Cardiac muscle cell (in vitro differentiated cells and primary cell): Measurements from ENCODE around the gene ODF4. TPM values are rescaled to one million over a fixed set of nuclear protein-coding genes. Genes with fewer than 3 reads are reported as not detected.

ENCODE experiments used
- DNase-seq, 2 donors: peaks; one replicate each; pipeline versions ENCODE4 v3.0.0 to v3.0.0-alpha.2; 2010 to 2017; ENCODE audit warnings: low read depth in 1 of 2, low spot score in 1 of 2
- H3K27ac ChIP-seq: fragments of 200-600 bp; sonication (generic); 2 replicates; pipeline ENCODE4 v1.5.1; 2016
- H3K27me3 ChIP-seq: fragments of 200-600 bp; sonication (generic); 2 replicates; pipeline ENCODE4 v1.6.0; 2016; ENCODE audit warnings: control low read depth
- H3K36me3 ChIP-seq: fragments of 200-600 bp; sonication (generic); 2 replicates; pipeline ENCODE4 v1.5.1; 2016; ENCODE audit warnings: control low read depth
- H3K4me1 ChIP-seq: fragments of 200-600 bp; sonication (generic); 2 replicates; pipeline ENCODE4 v1.8.1; 2017; ENCODE audit warnings: low read depth, mild to moderate bottlenecking, mixed run types
- H3K4me3 ChIP-seq: fragments of 200-600 bp; sonication (generic); 2 replicates; pipeline ENCODE4 v1.5.1; 2016; ENCODE audit warnings: mild to moderate bottlenecking
- H3K9me3 ChIP-seq: fragments of 200-600 bp; sonication (generic); 2 replicates; pipeline ENCODE4 v1.5.1; 2017; ENCODE audit warnings: low read depth, mild to moderate bottlenecking, control low read depth
- polyA plus RNA-seq: library from polyadenylated mRNA; unstranded; fragments of >200 nt; fragmentation: Nextera tagmentation; extraction: Ambion mirVana; gene quantifications from 2 replicates; pipeline ENCODE4 v1.2.1, GENCODE V29; 2016
- total RNA-seq: library from RNA; depleted of rRNA; stranded (reverse); fragments of >200 nt; gene quantifications from 2 replicates; pipeline ENCODE4 v1.2.3, GENCODE V29; 2016
- TF ChIP-seq, protein P1 (sequence below): IDR thresholded peaks from 2 replicates; pipeline ENCODE4 v1.5.1; 2012; ENCODE audit warnings: low read depth, mild to moderate bottlenecking, low read length

ODF4 gene
- total and polyA plus RNA-seq, 2 experiments from 2014 or later: not detected

DNA sequence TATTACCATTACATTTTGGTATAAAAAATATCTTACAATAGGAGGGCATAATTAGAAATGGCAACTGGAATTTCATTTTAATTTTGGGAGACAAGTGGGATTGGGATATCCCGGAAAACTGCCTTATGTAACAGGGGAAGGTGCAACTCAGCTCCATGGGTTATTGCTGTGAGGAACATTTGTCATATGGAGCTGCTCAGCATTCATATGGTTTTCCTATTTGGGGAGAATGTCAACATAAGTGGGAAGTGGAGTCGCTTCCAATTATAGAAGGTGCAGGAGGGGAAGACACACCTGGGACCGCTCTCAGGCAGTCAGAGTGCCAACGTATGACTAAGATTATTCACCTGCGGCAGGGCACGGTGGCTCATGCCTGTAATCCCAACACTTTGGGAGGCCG, 10.7 kb downstream of the ODF4 start:
- Histone ChIP-seq H3K4me1 (peaks cover 4% of the 10 kb centered on the region), H3K4me3 (no peak overlapping the region), H3K27ac (no peak overlapping the region), H3K27me3 (no peaks in the 10 kb centered on the region), H3K36me3 (no peaks in the 10 kb centered on the region), H3K9me3 (no peaks in the 10 kb centered on the region)
- DNase-seq: no peak
- TF ChIP-seq, protein P1, sequence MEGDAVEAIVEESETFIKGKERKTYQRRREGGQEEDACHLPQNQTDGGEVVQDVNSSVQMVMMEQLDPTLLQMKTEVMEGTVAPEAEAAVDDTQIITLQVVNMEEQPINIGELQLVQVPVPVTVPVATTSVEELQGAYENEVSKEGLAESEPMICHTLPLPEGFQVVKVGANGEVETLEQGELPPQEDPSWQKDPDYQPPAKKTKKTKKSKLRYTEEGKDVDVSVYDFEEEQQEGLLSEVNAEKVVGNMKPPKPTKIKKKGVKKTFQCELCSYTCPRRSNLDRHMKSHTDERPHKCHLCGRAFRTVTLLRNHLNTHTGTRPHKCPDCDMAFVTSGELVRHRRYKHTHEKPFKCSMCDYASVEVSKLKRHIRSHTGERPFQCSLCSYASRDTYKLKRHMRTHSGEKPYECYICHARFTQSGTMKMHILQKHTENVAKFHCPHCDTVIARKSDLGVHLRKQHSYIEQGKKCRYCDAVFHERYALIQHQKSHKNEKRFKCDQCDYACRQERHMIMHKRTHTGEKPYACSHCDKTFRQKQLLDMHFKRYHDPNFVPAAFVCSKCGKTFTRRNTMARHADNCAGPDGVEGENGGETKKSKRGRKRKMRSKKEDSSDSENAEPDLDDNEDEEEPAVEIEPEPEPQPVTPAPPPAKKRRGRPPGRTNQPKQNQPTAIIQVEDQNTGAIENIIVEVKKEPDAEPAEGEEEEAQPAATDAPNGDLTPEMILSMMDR: no peak

DNA sequence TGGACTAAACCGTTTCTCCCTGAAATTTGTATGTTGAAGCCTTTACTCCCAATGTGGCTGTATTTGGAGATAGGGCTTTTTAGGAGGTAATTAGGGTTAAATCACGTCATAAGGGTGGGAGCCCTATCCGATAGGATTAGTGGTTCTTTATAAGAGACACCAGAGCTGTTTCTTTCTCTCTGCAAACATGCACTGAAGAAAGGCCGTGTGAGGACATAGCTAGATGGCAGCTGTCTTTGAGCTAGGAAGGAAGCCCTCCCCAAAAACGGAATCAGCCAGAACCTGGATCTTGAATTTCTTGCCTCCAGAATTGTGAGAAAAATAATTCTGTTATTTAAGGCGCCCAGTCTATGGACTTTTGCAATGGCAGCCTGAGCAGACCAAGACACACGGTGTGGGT, 14.1 kb downstream of the ODF4 start:
- Histone ChIP-seq H3K36me3 (no peaks in the 10 kb centered on the region), H3K27ac (no peak overlapping the region), H3K4me3 (no peak overlapping the region), H3K4me1 (peaks cover 4% of the 10 kb centered on the region), H3K9me3 (no peaks in the 10 kb centered on the region), H3K27me3 (no peaks in the 10 kb centered on the region)
- no peak for DNase-seq
- TF ChIP-seq, protein P1: no peak

DNA sequence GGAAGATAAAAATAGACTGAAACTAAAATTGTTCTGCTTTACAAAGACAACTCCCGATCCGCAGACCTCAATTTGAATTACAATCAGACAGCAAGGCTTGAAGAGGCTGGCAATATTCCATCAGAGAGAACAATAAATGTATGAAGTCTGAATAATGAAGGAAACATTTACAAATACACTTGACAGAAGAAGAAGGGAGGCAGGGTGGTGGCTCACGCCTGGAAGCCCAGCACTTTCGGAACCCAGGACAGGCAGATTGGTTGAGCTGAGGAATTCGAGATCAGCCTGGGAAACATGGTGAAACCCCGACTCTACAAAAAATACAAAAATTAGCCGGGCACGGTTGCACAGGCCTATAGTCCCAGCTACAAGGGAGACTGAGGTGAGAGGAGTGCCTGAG, 14.6 kb downstream of the ODF4 start:
- Histone ChIP-seq H3K36me3 (no peaks in the 10 kb centered on the region), H3K9me3 (no peaks in the 10 kb centered on the region), H3K4me1 (peaks cover 4% of the 10 kb centered on the region), H3K4me3 (no peak overlapping the region), H3K27me3 (no peaks in the 10 kb centered on the region), H3K27ac (no peak overlapping the region)
- TF ChIP-seq, protein P1: no peak
- DNase-seq: no peak

DNA sequence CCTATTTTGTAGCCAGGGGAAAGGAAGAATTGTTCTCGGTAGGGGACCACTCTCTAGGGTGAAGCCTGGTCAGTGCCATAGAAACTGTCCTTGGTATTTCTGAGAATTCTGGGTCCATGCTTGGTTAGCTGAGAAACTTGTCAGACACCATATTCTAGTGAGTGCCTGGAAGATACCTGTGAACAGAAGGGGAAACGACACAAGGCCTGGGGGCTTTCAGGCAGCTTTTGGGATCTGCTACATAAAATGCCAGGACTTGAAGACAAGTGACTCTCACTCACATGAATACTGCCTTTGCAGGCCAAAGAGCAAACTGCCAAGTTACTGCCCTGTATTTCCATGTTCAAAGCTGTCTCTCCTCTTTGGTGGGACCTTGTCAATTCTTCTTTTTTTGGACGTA, 18.3 kb downstream of the ODF4 start:
- H3K4me1 ChIP-seq: peaks cover 4% of the 10 kb centered on the region
- no peaks in the 10 kb centered on the region for H3K9me3 ChIP-seq
- no peak overlapping the region for H3K4me3 ChIP-seq
- no peaks in the 10 kb centered on the region for H3K27me3 ChIP-seq
- H3K36me3 ChIP-seq: no peaks in the 10 kb centered on the region
- DNase-seq: no peak
- H3K27ac ChIP-seq: no peak overlapping the region
- TF ChIP-seq, protein P1: no peak

DNA sequence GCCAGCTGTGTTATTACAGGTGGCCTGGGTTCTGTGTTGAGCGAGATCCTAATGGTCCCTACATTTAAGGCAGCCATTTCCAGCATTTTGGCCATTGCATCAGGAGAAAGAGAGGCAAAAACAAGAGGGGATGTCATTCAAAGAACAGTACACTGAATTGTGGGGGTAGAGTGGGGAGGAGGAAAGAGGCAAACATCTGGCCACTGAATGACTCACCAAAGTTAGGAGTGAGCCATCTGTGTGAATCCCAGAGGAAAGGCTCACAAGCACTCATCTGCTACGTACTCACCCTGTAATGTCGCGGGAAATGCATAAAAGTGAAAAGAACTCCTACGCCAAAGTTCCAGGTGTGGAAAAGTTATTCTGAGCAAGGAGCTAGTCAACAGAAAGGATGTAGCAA, 20.1 kb downstream of the ODF4 start:
- H3K4me1 ChIP-seq: no peaks in the 10 kb centered on the region
- TF ChIP-seq, protein P1: no peak
- peak in 1 of 2 donors; percentile 88 for DNase-seq
- no peaks in the 10 kb centered on the region for H3K9me3 ChIP-seq
- no peak overlapping the region for H3K4me3 ChIP-seq
- H3K27me3 ChIP-seq: no peaks in the 10 kb centered on the region
- H3K36me3 ChIP-seq: no peaks in the 10 kb centered on the region
- no peak overlapping the region for H3K27ac ChIP-seq

DNA sequence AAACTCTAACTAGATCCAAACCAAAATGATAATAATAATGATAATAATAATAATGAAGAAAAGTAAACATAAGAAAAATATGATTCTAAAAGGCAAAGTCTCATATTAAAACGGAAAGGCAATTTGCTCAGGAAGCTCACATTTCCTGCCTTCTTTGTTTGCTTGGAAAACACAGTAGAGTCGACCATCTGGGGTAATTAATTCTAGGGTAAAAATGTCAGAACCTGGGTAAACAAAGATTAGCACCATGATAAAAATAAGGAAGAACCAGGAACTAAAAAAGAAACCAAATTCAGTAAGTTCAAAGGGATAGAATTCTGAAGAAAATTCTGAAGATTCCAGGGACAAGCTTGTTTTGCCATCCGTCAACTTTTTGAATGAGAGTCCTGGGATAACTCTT, 20.6 kb downstream of the ODF4 start:
- Histone ChIP-seq H3K4me1 (no peaks in the 10 kb centered on the region), H3K4me3 (no peak overlapping the region), H3K27me3 (no peaks in the 10 kb centered on the region), H3K27ac (no peak overlapping the region), H3K36me3 (no peaks in the 10 kb centered on the region), H3K9me3 (no peaks in the 10 kb centered on the region)
- TF ChIP-seq, protein P1: no peak
- no peak for DNase-seq
